GM23338 (cell line): ENCODE measurements around the gene XPNPEP2. TPM values are rescaled to one million over a fixed set of nuclear protein-coding genes. Genes with fewer than 3 reads are reported as not detected.

Source experiments
- ATAC-seq: fragments of 200-7000 bp; cut with Tn5 transposase; 3 replicates; pipeline ENCODE4 v1.9.1; 2020
- DNase-seq: peaks from one replicate; pipeline ENCODE4 v3.0.0-alpha.2; 2015; ENCODE audit warnings: low spot score
- H2AFZ ChIP-seq: fragments of 200-600 bp; sonication (generic); 2 replicates; pipeline ENCODE4 v1.8.0; 2016; ENCODE audit warnings: antibody characterized with exemption, mild to moderate bottlenecking, moderate library complexity
- H3F3A ChIP-seq: fragments of 200-600 bp; sonication (generic); replicated peaks from 2 replicates; pipeline ENCODE4 v1.8.0; 2017; ENCODE audit warnings: antibody characterized with exemption, mixed run types, low read depth
- H3K27ac ChIP-seq: fragments of 200-600 bp; sonication (generic); 2 replicates; pipeline ENCODE4 v1.6.1; 2016; ENCODE audit warnings: low read depth
- H3K27me3 ChIP-seq: fragments of 200-600 bp; sonication (generic); 2 replicates; pipeline ENCODE4 v1.8.0; 2016; ENCODE audit warnings: mild to moderate bottlenecking, mixed run types, moderate library complexity; ENCODE audit not compliant: insufficient read depth
- H3K36me3 ChIP-seq: fragments of 200-600 bp; sonication (generic); 2 replicates; pipeline ENCODE4 v1.8.0; 2016; ENCODE audit warnings: mild to moderate bottlenecking; ENCODE audit not compliant: insufficient read depth
- H3K4me1 ChIP-seq: fragments of 200-600 bp; sonication (generic); 2 replicates; pipeline ENCODE4 v1.8.0; 2016; ENCODE audit warnings: mild to moderate bottlenecking, moderate library complexity; ENCODE audit not compliant: insufficient read depth
- H3K4me2 ChIP-seq: fragments of 200-600 bp; sonication (generic); 2 replicates; pipeline ENCODE4 v1.7.1; 2017; ENCODE audit warnings: mixed run types
- H3K4me3 ChIP-seq: fragments of 200-600 bp; sonication (generic); 2 replicates; pipeline ENCODE4 v1.6.1; 2016; ENCODE audit warnings: mixed run types
- H3K79me2 ChIP-seq: fragments of 200-600 bp; sonication (generic); replicated peaks from 2 replicates; pipeline ENCODE4 v1.8.0; 2017; ENCODE audit warnings: mild to moderate bottlenecking; ENCODE audit not compliant: insufficient read depth
- H3K9me2 ChIP-seq: fragments of 200-600 bp; sonication (generic); 2 replicates; pipeline ENCODE4 v1.8.0; 2017; ENCODE audit not compliant: insufficient read depth
- H4K20me1 ChIP-seq: fragments of 200-600 bp; sonication (generic); replicated peaks from 2 replicates; pipeline ENCODE4 v1.8.0; 2017; ENCODE audit warnings: mild to moderate bottlenecking; ENCODE audit not compliant: insufficient read depth
- H3K27ac Mint-ChIP-seq: 2 replicates; pipeline ENCODE4 v1.8.0; 2020; ENCODE audit warnings: inconsistent platforms, mild to moderate bottlenecking, moderate library complexity, mixed read lengths
- H3K27me3 Mint-ChIP-seq: 3 replicates; pipeline ENCODE4 v1.8.0; 2022; ENCODE audit warnings: low read depth, mild to moderate bottlenecking, moderate library complexity, mixed read lengths, inconsistent platforms; ENCODE audit not compliant: insufficient read depth, poor library complexity
- H3K36me3 Mint-ChIP-seq: 3 replicates; pipeline ENCODE4 v1.8.0; 2021; ENCODE audit warnings: low read depth, mild to moderate bottlenecking, inconsistent platforms, moderate library complexity, mixed read lengths
- H3K4me1 Mint-ChIP-seq: 3 replicates; pipeline ENCODE4 v1.8.0; 2020; ENCODE audit warnings: mild to moderate bottlenecking, inconsistent platforms, mixed read lengths
- H3K4me3 Mint-ChIP-seq: 3 replicates; pipeline ENCODE4 v1.8.0; 2021; ENCODE audit warnings: moderate library complexity, mild to moderate bottlenecking, inconsistent platforms, mixed read lengths
- H3K9me3 Mint-ChIP-seq: 3 replicates; pipeline ENCODE4 v1.8.0; 2020; ENCODE audit warnings: moderate library complexity, mild to moderate bottlenecking, inconsistent platforms, mixed read lengths
- ETS1 ChIP-seq: IDR thresholded peaks from 2 replicates; pipeline ENCODE4 v1.6.1; 2016; ENCODE audit warnings: antibody characterized with exemption
- EZH2phosphoT487 ChIP-seq: fragments of 200-600 bp; sonication (generic); IDR thresholded peaks from one replicate; pipeline ENCODE4 v1.8.1; 2018; ENCODE audit warnings: antibody characterized with exemption; ENCODE audit not compliant: unreplicated experiment
- JUNB ChIP-seq: IDR thresholded peaks from one replicate; pipeline ENCODE4 v1.6.1; 2016; ENCODE audit warnings: antibody characterized with exemption; ENCODE audit not compliant: unreplicated experiment
- REST ChIP-seq: IDR thresholded peaks from one replicate; pipeline ENCODE4 v1.6.1; 2018; ENCODE audit warnings: antibody characterized with exemption; ENCODE audit not compliant: unreplicated experiment
- STAT1 ChIP-seq: IDR thresholded peaks from one replicate; pipeline ENCODE4 v1.6.1; 2016; ENCODE audit warnings: antibody characterized with exemption; ENCODE audit not compliant: unreplicated experiment
- ZNF114 ChIP-seq: fragments of 250-450 bp; sonication (Bioruptor Pico); IDR thresholded peaks from 2 replicates; pipeline ENCODE4 v1.5.0; 2020; ENCODE audit warnings: mild to moderate bottlenecking, moderate library complexity
- polyA plus RNA-seq: library from polyadenylated mRNA; unstranded; fragments of >200 nt; fragmentation: Nextera tagmentation; extraction: Ambion mirVana; gene quantifications from 2 replicates; pipeline ENCODE4 v1.2.1, GENCODE V29; 2016
- total RNA-seq: library from RNA; depleted of rRNA; stranded (reverse); fragments of >200 nt; shearing (Covaris generic); gene quantifications from 2 replicates; pipeline ENCODE4 v1.2.3, GENCODE V29; 2014

Gene XPNPEP2
- total and polyA plus RNA-seq, 2 experiments from 2014 or later: not detected

- DNase-seq (no peak), ATAC-seq (no peak)
- H3F3A ChIP-seq: no peaks in the 10 kb centered on the region
- H3K27me3 ChIP-seq: no peaks in the 10 kb centered on the region
- no peaks in the 10 kb centered on the region for H3K79me2 ChIP-seq
- no peak overlapping the region for H3K4me3 ChIP-seq
- no peak overlapping the region; the same call in 1 of the 2 replicates for H2AFZ ChIP-seq
- no peaks in the 10 kb centered on the region for H4K20me1 ChIP-seq
- no peaks in the 10 kb centered on the region for H3K36me3 Mint-ChIP-seq
- H3K27me3 Mint-ChIP-seq: no peaks in the 10 kb centered on the region
- no peak overlapping the region for H3K4me2 ChIP-seq
- no peaks in the 10 kb centered on the region for H3K9me2 ChIP-seq
- no peaks in the 10 kb centered on the region for H3K9me3 Mint-ChIP-seq
- no peak overlapping the region for H3K4me3 Mint-ChIP-seq
- H3K36me3 ChIP-seq: no peaks in the 10 kb centered on the region
- no peak overlapping the region for H3K27ac ChIP-seq
- TF ChIP-seq JUNB: no peak
- H3K4me1 ChIP-seq: no peaks in the 10 kb centered on the region
- peaks cover 6% of the 10 kb centered on the region; the same call in 2 of the 3 replicates for H3K4me1 Mint-ChIP-seq
- no peak overlapping the region for H3K27ac Mint-ChIP-seq
These were observed 38.6 kb downstream of the XPNPEP2 start for GRCh38 chrX:129777218-129778030.

GRCh38 chrX:129779086-129779672 is 40.4 kb downstream of the XPNPEP2 start:
- TF ChIP-seq ETS1 (no peak), ZNF114 (CRISPR knock-in tag) (no peak), STAT1 (no peak), REST (no peak), EZH2phosphoT487 (no peak)
- no peak for ATAC-seq

More at GRCh38 chrX:129779086-129779672, 40.4 kb downstream of the XPNPEP2 start:
- no peaks in the 10 kb centered on the region for H3K36me3 ChIP-seq
- no peak overlapping the region for H3K27ac ChIP-seq
- no peak overlapping the region for H3K4me3 ChIP-seq
- DNase-seq: no peak
- no peaks in the 10 kb centered on the region for H3F3A ChIP-seq
- H3K9me3 Mint-ChIP-seq: no peaks in the 10 kb centered on the region
- no peak overlapping the region for H3K4me2 ChIP-seq
- no peak overlapping the region for H3K27ac Mint-ChIP-seq
- no peaks in the 10 kb centered on the region for H3K79me2 ChIP-seq
- H4K20me1 ChIP-seq: no peaks in the 10 kb centered on the region
- no peaks in the 10 kb centered on the region for H3K27me3 ChIP-seq
- no peak overlapping the region for H3K4me3 Mint-ChIP-seq
- no peaks in the 10 kb centered on the region for H3K9me2 ChIP-seq
- no peaks in the 10 kb centered on the region for H3K4me1 ChIP-seq
- H2AFZ ChIP-seq: no peak overlapping the region
- H3K27me3 Mint-ChIP-seq: no peaks in the 10 kb centered on the region
- H3K4me1 Mint-ChIP-seq: peaks cover 3% of the 10 kb centered on the region
- H3K36me3 Mint-ChIP-seq: no peaks in the 10 kb centered on the region
